Measurements from ENCODE around the gene ECI2.

DNA sequence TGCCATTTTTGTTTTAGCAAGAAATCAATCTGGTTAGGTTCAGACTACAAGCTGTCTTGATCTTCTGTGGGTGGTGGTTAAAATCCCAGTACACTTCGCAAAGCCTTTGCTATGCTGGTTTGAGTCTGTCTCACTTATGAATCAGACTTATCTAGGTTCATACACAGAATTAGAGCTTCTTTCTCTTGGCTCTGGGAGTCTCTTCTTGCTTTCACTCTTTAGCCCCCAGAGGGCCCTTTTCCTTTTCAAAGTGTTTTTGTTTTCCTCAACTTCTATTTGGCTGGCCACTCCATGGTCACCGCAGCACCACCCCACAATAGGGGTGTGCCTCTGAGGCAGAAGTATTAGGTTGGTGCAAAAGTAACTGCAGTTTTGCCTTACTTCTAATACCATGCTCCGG lies 21.3 kb downstream of the ECI2 start:
- TF ChIP-seq EP300 (IDR thresholded peaks at IDR 0.05; ENCODE audit: borderline replicate concordance in 1 of 2, control insufficient read depth in 1 of 2, low read depth in 2 of 2, low read length in 2 of 2): no peak
- TF ChIP-seq, protein P1, sequence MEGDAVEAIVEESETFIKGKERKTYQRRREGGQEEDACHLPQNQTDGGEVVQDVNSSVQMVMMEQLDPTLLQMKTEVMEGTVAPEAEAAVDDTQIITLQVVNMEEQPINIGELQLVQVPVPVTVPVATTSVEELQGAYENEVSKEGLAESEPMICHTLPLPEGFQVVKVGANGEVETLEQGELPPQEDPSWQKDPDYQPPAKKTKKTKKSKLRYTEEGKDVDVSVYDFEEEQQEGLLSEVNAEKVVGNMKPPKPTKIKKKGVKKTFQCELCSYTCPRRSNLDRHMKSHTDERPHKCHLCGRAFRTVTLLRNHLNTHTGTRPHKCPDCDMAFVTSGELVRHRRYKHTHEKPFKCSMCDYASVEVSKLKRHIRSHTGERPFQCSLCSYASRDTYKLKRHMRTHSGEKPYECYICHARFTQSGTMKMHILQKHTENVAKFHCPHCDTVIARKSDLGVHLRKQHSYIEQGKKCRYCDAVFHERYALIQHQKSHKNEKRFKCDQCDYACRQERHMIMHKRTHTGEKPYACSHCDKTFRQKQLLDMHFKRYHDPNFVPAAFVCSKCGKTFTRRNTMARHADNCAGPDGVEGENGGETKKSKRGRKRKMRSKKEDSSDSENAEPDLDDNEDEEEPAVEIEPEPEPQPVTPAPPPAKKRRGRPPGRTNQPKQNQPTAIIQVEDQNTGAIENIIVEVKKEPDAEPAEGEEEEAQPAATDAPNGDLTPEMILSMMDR (IDR thresholded peaks at IDR 0.05 in 2 of 3, conservative IDR thresholded peaks at IDR 0.05 in 1 of 3; ENCODE audit: control insufficient read depth in 2 of 3, extremely low read depth in 1 of 3, insufficient read depth in 1 of 3, low read depth in 3 of 3, low read length in 3 of 3): no peak
- no peak for TF ChIP-seq POLR2AphosphoS5 (IDR thresholded peaks at IDR 0.05; ENCODE audit: low read length)
- no peak for TF ChIP-seq PAX5 (IDR thresholded peaks at IDR 0.05; ENCODE audit: borderline replicate concordance, low read depth, low read length)
